HG03175 (cell line): ENCODE measurements around the gene FEN1.

Experiments
- ATAC-seq: cut with Tn5 transposase; IDR thresholded peaks from one replicate; pipeline ENCODE4 v1.9.1; 2021; ENCODE audit warnings: mild to moderate bottlenecking, moderate library complexity; ENCODE audit not compliant: unreplicated experiment

Gene FEN1

GRCh38 chr11:61792310-61793082, at the start of gene FEN1, which contains the start of gene TMEM258:
FEN1 (plus strand) TSS chr11:61792911; CDS start chr11:61795362, 2,451 bp downstream.
TMEM258 (minus strand) TSS chr11:61792599; CDS start chr11:61792558, 41 bp downstream.
- ATAC-seq: peak; percentile 80

GRCh38 chr11:61743486-61744095, 49.1 kb upstream of the FEN1 start:
- no peak for ATAC-seq

GRCh38 chr11:61744181-61744580, 48.5 kb upstream of the FEN1 start:
- no peak for ATAC-seq

- no peak for ATAC-seq
These were observed 48.0 kb upstream of the FEN1 start for GRCh38 chr11:61744609-61745156.

GRCh38 chr11:61745781-61746441, 46.8 kb upstream of the FEN1 start:
- no peak for ATAC-seq

GRCh38 chr11:61746442-61747191, 46.1 kb upstream of the FEN1 start:
- ATAC-seq: no peak

GRCh38 chr11:61747192-61747966, 45.3 kb upstream of the FEN1 start:
- peak; percentile 69 for ATAC-seq

GRCh38 chr11:61747967-61748285, 44.8 kb upstream of the FEN1 start:
- ATAC-seq: peak; percentile 9

GRCh38 chr11:61749591-61750217, 43.0 kb upstream of the FEN1 start:
- no peak for ATAC-seq

GRCh38 chr11:61750631-61751273, 42.0 kb upstream of the FEN1 start:
- no peak for ATAC-seq

GRCh38 chr11:61751384-61751783, 41.3 kb upstream of the FEN1 start:
- no peak for ATAC-seq

GRCh38 chr11:61752117-61752924, 40.4 kb upstream of the FEN1 start, which contains the start of gene MYRF:
MYRF (plus strand) TSS chr11:61752636; CDS start chr11:61752745, 109 bp downstream.
- ATAC-seq: peak; percentile 43

- no peak for ATAC-seq
These were observed 39.7 kb upstream of the FEN1 start for GRCh38 chr11:61752925-61753521.

GRCh38 chr11:61753672-61754071, 39.0 kb upstream of the FEN1 start:
- ATAC-seq: no peak

GRCh38 chr11:61754534-61755482, 37.9 kb upstream of the FEN1 start:
- ATAC-seq: no peak

GRCh38 chr11:61756147-61756451, 36.6 kb upstream of the FEN1 start:
- no peak for ATAC-seq
